RWPE2 (cell line): ENCODE data around the gene KLHL1.

Source experiments
- ATAC-seq: fragments of 200-7000 bp; cut with Tn5 transposase; 3 replicates; pipeline ENCODE4 v1.9.1; 2021; ENCODE audit warnings: low read depth
- DNase-seq: peaks from one replicate; pipeline ENCODE4 v3.0.0-alpha.2; 2020; ENCODE audit warnings: low spot score
- H3K27ac ChIP-seq: fragments of 450-650 bp; 2 replicates; pipeline ENCODE4 v1.5.1; 2017; ENCODE audit warnings: mild to moderate bottlenecking; ENCODE audit not compliant: poor library complexity, severe bottlenecking
- H3K27me3 ChIP-seq: fragments of 250-450 bp; sonication (Bioruptor Pico); 2 replicates; pipeline ENCODE4 v1.5.1; 2021; ENCODE audit warnings: mild to moderate bottlenecking, moderate library complexity; ENCODE audit not compliant: insufficient read depth, poor library complexity, severe bottlenecking
- H3K36me3 ChIP-seq: fragments of 250-450 bp; sonication (Bioruptor Pico); 2 replicates; pipeline ENCODE4 v1.5.1; 2020; ENCODE audit warnings: low read depth, mild to moderate bottlenecking, moderate library complexity
- H3K4me1 ChIP-seq: fragments of 250-450 bp; sonication (Bioruptor Pico); 2 replicates; pipeline ENCODE4 v1.5.1; 2021; ENCODE audit warnings: mild to moderate bottlenecking, moderate library complexity; ENCODE audit not compliant: insufficient read depth, poor library complexity, severe bottlenecking
- H3K4me3 ChIP-seq: fragments of 250-450 bp; sonication (Bioruptor Pico); 2 replicates; pipeline ENCODE4 v1.5.1; 2021; ENCODE audit warnings: mild to moderate bottlenecking, moderate library complexity; ENCODE audit not compliant: severe bottlenecking
- H3K9me3 ChIP-seq: fragments of 250-450 bp; sonication (Bioruptor Pico); 2 replicates; pipeline ENCODE4 v1.5.1; 2021; ENCODE audit warnings: mild to moderate bottlenecking, moderate library complexity; ENCODE audit not compliant: severe bottlenecking
- TF ChIP-seq, protein P1 (sequence below): fragments of 450-650 bp; IDR thresholded peaks from one replicate; pipeline ENCODE4 v1.5.1; 2017; ENCODE audit warnings: mild to moderate bottlenecking, moderate library complexity; ENCODE audit not compliant: poor library complexity, severe bottlenecking

KLHL1 gene

GRCh38 chr13:69928262-69928661 lies 180.0 kb downstream of the KLHL1 start:
- TF ChIP-seq, protein P1, sequence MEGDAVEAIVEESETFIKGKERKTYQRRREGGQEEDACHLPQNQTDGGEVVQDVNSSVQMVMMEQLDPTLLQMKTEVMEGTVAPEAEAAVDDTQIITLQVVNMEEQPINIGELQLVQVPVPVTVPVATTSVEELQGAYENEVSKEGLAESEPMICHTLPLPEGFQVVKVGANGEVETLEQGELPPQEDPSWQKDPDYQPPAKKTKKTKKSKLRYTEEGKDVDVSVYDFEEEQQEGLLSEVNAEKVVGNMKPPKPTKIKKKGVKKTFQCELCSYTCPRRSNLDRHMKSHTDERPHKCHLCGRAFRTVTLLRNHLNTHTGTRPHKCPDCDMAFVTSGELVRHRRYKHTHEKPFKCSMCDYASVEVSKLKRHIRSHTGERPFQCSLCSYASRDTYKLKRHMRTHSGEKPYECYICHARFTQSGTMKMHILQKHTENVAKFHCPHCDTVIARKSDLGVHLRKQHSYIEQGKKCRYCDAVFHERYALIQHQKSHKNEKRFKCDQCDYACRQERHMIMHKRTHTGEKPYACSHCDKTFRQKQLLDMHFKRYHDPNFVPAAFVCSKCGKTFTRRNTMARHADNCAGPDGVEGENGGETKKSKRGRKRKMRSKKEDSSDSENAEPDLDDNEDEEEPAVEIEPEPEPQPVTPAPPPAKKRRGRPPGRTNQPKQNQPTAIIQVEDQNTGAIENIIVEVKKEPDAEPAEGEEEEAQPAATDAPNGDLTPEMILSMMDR, result no peak
- ATAC-seq (no peak), DNase-seq (no peak)
- Histone ChIP-seq H3K36me3 (no peaks in the 10 kb centered on the region), H3K4me1 (no peaks in the 10 kb centered on the region), H3K27ac (no peak overlapping the region), H3K4me3 (no peak overlapping the region), H3K9me3 (no peaks in the 10 kb centered on the region), H3K27me3 (no peaks in the 10 kb centered on the region)

DNA sequence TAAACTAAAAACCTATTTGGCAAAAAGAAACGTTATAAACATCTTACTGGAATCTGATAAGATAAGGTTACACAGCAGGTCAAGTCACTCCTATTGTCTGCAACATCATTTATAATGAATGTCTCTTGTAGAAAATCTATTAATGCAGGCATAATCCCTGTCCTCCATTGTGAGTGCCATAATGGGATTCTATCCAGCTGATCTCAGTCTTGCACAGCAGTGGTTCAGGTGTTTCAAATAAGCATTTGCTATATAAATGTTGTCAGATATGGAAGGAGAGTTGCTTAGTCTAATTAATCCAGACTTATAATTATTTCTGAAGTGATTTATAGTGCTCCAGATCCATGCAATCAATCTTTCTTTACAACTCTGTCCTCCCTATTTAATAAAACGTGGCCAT lies 187.1 kb downstream of the KLHL1 start:
- Histone ChIP-seq H3K27ac (no peak overlapping the region), H3K27me3 (no peaks in the 10 kb centered on the region), H3K4me3 (no peak overlapping the region), H3K9me3 (no peaks in the 10 kb centered on the region), H3K36me3 (no peaks in the 10 kb centered on the region), H3K4me1 (no peaks in the 10 kb centered on the region)
- TF ChIP-seq, protein P1, result no peak
- DNase-seq (no peak), ATAC-seq (no peak)

- no peaks in the 10 kb centered on the region for H3K27me3 ChIP-seq
- TF ChIP-seq, protein P1, result no peak
- ATAC-seq, result no peak
- no peak overlapping the region for H3K4me3 ChIP-seq
- no peaks in the 10 kb centered on the region for H3K4me1 ChIP-seq
- DNase-seq, result no peak
- no peak overlapping the region for H3K27ac ChIP-seq
- no peaks in the 10 kb centered on the region for H3K36me3 ChIP-seq
- no peaks in the 10 kb centered on the region for H3K9me3 ChIP-seq
These were observed 195.6 kb downstream of the KLHL1 start for GRCh38 chr13:69912630-69913029.

GRCh38 chr13:69910800-69911199 lies 197.5 kb downstream of the KLHL1 start:
- Histone ChIP-seq H3K4me1 (no peaks in the 10 kb centered on the region), H3K27ac (no peak overlapping the region), H3K27me3 (no peaks in the 10 kb centered on the region), H3K4me3 (no peak overlapping the region), H3K9me3 (no peaks in the 10 kb centered on the region), H3K36me3 (no peaks in the 10 kb centered on the region)
- no peak for DNase-seq
- TF ChIP-seq, protein P1, result no peak
- ATAC-seq, result no peak

GRCh38 chr13:69904784-69905183 lies 203.5 kb downstream of the KLHL1 start:
- no peak for DNase-seq
- TF ChIP-seq, protein P1, result no peak
- H3K36me3 ChIP-seq, result no peaks in the 10 kb centered on the region
- no peaks in the 10 kb centered on the region for H3K9me3 ChIP-seq
- H3K27me3 ChIP-seq, result no peaks in the 10 kb centered on the region
- no peak for ATAC-seq
- no peaks in the 10 kb centered on the region for H3K4me1 ChIP-seq
- H3K27ac ChIP-seq, result no peak overlapping the region
- no peak overlapping the region for H3K4me3 ChIP-seq
